Amygdala (tissue), 56 donors: ENCODE measurements around the gene SLC13A1.
"Not testable (repeated sequence)": the region's sequence is repeated elsewhere in the genome, so short reads cannot be mapped to it uniquely, and the experiment has no call there.

Experiments
- DNase-seq, 56 donors: peaks; one replicate each; lab custom pipeline; 2025; lab: John Stamatoyannopoulos, UW

SLC13A1 gene

DNA sequence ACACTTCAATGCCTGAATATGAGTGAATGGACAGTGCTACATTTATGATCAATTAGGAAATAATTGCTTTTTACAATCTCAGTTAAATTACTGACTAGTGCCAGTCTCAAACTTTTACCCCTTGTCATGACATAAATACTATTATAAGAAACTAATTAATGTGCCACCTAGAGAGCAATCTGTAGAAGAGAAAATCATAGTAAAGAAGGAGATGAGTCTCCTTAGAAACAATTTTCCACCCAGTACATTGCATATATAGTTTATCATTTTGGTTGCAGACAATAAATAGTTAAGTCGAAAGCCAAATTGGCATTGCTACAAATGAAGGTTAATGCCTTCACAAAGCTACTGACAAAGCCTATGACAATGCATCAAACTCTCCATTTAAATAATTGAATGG, 68.6 kb downstream of the SLC13A1 start:
- DNase-seq = no peak

DNA sequence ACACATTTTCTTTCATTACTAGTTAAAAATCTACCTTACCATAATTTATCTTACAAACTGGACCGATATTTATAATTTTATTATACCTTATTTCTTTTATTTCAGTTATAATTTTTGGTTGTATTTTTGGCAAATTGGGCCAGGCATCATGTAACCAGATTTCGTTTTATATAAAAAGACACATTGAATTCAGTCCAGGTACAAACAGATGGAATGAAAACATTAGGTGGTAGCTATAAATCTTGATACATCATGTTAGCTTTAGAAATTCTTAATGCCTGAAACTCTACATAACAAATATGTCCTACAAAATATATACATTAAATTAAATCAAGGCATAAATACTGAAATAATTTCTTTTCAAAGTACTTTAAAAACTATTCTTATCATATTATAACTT, 73.1 kb downstream of the SLC13A1 start:
- no peak for DNase-seq

DNA sequence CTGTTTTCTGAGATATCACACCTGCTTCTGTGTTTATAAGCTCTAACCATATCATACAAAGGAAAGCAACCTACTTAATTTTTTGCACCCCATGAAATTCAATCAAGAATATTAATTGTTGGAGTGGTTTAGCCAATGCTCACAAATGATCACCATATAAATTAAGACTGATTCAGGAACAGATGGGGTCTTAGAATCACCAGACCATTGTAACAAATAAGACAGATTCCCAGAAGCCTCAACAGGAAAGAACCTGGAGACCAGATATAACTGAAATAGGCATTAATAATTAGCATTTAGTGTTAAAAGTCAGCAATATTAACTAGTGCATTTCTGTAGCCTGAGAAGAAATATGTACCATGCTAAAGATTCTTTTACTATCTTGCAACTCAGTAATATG, 73.6 kb downstream of the SLC13A1 start:
- no peak for DNase-seq

DNA sequence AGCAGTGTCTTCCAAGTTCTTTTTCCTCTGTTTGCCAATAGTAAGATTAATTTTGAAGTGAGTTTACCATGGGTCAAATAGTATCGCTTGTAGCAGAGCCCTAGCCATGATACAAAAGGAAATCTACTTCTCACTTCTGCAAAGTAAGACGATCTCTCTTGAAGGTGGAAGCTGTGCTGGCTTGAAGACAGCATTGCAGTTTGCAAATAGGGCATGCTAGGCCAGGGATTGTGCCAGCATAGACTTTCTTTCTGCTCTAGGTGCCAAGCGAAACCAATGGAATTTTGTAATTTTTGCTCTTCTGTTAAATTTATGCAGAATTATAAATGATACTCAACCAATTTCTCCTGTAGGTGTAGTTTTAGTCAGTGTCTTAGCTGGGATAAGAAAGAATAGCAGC, 74.5 kb downstream of the SLC13A1 start:
- no peak for DNase-seq

DNA sequence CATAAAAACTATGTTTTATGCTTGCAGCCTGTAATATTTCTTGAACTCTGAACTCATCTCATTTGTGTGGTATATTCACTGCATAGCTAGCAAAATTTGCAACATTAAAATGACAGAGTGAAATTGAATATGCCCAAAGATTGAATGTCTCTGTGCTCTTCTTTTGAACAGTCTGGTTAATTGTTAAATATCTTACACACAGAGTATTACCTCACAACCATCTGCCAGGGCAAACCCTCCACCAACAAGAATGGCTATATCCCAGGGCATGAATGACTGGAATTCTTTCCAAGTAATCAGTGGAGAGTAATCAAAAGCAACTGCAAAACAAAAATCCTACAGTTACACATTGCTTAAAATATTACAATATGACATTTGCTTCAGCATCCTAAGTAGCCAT, 76.9 kb downstream of the SLC13A1 start:
- no peak for DNase-seq

DNA sequence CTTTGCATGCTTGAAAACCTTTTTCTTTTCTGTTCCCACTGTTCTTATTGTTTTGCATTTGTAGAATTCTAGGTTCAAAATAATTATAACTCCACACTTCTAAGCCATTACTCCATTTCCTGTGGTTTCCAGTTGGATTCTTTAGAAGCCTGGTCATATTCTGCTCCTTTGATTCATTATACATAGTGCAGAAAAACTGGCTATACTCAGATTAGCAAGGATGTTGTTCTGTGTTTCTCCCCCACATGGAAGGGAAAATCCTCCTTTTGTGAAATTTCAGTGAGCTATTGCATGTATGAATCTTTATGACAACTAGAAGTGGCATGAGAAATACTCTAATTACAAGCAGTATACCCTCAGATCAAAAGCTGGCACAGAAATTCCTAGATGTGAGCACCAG, 79.5 kb downstream of the SLC13A1 start:
- no peak for DNase-seq

DNA sequence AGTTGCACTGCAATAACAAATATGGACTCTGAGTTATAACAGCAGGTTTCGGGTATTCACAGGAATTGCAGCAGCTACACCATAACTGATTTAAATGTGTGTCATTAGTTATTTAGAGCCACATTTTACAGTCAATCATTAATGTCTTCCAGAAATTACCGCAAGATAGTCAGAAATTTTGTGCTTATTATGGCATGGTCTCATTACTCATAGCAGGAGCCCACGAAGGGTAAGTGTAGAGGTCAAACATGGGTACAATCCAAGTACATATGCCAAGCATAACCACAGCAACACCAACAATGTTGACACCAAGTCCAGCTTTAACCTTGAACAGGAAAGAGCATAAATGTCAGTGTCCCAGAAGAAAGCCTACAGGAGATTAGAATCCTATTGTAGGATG, 84.4 kb downstream of the SLC13A1 start:
- no peak for DNase-seq

DNA sequence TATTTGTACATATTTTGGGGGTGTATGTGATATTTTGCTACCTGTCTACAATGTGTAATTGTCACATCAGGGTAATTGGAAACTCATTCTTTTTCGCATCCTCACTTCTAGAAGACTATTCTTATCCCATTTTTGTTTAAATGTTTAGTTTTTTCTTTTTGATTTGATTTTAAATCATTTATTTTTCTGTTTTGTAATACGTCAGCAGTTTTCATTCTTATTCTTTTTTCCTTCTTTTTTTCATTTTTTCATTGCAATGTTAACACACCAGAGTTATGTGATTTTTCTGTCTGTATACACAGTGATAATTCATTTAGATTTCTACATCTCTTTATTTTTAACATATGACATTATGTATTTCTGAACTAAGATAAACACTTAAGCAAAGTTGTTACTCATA, 85.5 kb downstream of the SLC13A1 start:
- no peak for DNase-seq

DNA sequence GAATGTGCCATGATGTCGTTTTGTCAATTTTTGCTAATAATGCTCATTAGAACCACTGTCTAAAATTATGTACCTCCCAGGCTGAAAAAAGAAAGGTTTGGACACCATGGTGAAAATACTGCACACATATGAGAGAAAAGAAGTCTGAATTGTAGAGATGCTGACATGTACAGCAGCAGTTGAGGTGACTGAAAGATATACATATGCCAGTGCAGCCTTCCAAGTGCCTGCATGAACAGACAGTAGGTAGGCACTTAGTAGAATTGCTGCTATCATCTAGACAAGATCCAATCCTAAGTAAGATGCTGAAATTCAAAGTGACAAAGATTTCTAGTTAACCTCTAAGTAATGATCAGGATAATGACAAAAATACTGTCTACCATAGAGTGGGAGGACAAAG, 86.9 kb downstream of the SLC13A1 start:
- DNase-seq = no peak

DNA sequence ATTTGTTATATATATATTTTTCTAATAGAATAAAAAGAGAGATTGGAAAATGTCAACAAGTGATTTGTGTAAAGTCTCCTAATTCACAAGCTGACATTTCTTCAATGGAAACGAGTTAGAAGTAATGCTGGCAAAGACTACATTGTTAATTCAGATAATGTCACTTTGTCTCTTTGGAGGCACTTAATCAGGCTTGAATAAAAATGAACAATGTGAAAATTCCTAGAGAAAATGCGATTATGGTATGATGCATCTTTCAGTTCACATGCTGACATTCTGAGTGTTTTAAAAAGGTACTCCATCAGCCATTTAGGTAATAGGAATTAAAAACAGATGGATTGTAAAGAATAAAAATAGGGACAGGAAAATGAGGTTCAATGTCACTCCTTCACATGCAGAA, 100.1 kb downstream of the SLC13A1 start:
- no peak for DNase-seq

DNA sequence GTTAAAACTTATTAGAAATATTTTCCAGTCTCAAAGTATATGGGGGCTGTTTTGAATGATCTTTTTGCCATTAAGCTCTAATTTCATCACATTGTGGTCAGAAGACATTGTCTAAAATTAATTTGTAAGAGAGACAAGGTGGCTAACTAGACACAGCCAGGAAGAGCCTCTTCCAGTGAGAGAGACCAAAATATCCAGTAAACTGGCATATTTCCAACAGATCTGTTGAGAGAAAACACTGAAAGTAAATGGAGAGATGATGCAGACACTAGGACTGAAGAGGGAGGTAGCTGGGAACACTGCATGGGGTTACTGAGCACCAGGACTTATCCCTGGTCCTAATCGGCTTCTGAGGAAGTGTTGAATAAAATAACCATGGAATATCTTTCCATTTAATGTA, 102.8 kb downstream of the SLC13A1 start:
- no peak for DNase-seq

DNA sequence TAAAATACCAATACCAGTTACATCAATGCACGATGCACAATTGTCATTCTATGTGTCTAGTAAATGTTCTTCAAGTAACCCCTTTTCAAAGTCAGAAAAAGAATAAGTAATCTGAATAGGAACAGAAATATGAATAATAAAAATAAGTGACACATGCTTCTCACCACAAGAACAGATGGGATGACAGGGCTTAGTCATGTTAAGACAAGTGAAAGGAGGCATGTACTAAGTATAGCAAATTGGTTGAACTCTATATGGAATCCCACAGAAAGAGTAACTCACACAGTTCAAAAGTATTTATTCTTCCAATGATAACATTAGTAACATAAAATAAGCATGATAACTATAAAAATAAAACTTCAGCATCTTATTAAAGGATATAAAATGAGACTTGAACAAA, 103.3 kb downstream of the SLC13A1 start:
- DNase-seq = no peak

DNA sequence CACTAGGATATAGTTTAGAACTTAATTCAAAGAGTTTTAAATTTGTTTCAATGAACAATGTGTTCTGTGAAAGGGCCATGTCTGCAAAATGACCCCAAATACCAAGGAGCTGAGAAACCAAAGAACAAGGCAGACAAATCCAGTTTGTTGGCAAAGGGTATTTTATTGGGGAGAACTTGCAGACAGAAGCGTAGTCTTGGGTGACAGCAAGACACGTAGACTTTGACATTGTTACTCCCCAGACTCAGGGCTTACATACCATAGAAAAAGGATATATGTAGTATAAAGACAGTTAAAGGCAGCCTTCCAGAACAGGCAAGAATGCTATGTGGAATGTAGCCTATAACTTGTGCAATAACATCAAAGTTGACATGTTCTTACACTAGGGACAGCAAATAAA, 109.3 kb downstream of the SLC13A1 start:
- DNase-seq = no peak

DNA sequence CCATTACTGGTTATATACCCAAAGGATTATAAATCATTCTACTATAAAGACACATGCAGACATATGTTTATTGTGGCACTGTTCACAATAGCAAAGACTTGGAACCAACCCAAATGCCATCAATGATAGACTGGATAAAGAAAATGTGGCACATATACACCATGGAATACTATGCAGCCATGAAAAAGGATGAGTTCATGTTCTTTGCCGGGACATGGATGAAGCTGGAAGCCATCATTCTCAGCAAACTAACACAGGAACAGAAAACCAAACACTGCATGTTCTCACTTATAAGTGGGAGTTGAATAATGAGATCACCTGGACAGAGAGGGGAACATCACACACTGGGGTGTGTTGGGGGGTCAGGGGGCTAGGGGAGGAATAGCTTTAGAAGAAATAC, 112.9 kb downstream of the SLC13A1 start:
- not testable (repeated sequence) for DNase-seq

DNA sequence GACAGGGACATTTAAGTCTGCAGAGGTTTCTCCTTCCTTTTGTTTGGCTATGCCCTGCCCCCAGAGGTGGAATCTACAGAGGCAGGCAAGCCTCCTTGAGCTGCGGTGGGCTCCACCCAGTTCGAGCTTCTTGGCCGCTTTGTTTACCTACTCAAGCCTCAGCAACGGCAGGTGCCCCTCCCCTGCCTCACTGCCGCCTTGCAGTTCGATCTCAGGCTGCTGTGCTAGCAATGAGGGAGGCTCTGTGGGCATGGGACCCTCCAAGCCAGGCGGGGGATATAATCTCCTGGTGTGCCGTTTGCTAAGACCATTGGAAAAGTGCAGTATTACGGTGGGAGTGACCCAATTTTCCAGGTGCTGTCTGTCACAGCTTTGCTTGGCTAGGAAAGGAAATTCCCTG, 114.9 kb downstream of the SLC13A1 start:
- not testable (repeated sequence) for DNase-seq

DNA sequence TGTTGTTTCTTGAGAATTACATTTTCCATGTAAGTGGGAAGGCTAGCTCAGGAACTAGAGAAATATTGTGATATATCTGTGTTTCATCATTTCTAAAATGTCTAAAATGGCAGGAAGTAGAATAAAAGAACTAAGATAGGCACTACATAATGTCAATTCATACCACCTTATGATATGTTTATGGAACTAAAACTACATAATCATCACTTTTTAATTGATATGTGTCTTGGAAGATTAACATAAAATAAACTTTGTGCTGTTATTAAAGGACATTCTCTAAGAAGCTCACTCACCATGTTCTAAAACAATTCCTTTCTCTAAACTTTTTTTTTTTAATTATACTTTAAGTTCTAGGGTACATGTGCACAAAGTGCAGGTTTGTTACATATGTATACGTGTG, 120.7 kb downstream of the SLC13A1 start:
- DNase-seq = no peak

DNA sequence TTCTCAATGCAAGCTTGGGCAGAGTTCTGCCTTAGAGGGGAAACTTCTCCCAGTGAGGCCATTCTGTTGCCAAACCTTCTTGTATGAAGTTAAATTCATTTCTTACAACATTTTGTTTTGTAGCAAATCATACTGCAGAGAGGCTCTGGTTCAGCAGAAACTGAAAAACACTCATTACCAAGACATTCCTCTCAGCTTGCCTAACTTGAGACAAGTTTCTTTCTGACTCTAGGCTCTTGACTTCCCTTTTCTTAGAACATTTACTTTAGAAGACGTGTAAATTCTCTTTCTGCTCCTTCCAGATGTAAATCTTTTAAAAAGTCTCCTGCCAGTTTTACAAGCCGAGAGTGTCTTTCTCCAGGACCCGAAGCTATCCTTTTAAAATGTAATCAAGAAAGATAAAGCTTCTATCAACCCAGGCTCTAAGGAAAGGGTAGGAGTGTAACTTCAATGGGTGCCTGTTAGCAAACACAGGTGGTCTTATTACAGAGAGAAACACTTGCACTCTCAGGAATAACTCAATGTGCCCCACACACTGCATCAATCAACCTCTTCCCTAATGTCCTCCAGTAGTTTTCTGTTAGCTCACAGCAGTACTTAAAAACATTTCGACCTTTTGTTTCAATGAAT, 123.8 kb downstream of the SLC13A1 start:
- no peak for DNase-seq

DNA sequence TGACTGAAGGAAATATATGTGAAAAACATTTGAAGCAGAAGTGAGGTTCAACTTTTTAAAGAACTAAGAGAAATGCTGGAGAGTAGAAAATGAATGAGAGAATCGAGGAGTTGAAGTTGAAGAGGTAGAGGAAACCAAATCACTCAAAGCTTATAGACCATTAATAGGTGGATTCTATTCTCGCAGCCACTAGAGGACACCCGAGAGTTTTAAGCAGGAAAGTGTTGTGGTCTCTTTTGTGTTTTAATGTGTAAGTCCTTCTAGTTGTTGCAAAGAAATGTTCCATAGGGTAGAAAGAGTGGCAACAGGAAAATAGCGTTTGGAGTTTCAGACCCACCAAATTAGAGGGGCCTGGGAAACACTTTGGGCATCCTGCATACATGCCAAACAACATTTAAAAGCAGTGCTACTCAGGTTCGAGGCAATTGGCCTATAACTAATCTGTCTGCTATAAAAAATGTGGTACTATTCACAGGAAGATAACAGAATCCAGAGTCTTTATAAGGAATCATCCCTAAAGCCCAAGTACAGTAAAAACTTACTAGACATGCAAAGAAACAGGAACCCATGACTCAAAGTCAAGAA, 129.0 kb downstream of the SLC13A1 start:
- no peak for DNase-seq

DNA sequence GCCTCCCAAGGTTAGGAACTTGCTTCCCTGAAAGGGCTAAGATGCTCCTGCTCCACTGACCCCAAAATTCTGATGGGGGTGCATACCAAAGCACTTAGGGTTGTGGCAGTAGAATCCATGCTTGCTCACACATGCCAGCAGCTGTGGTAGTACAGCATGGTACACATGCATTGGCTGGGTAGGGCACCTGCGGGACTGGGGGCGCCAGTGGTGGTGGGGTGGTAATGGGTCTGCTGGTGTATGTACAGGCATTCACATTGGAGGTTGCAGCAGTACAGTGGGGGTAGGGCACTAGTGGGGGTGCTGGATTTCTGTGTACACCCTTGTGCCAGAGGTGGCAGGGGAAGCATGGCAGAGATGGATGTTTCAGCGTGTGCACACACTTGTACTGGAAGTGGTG, 132.0 kb downstream of the SLC13A1 start:
- no peak for DNase-seq
